HG03039 (cell line): ENCODE data around the gene DNAJB1.
"Not testable (repeated sequence)": the region's sequence is repeated elsewhere in the genome, so short reads cannot be mapped to it uniquely, and the experiment has no call there.

Experiments used
- ATAC-seq: cut with Tn5 transposase; IDR thresholded peaks from one replicate; pipeline ENCODE4 v1.9.1; 2021; ENCODE audit warnings: mild to moderate bottlenecking, moderate library complexity; ENCODE audit not compliant: unreplicated experiment

DNAJB1 gene

DNA sequence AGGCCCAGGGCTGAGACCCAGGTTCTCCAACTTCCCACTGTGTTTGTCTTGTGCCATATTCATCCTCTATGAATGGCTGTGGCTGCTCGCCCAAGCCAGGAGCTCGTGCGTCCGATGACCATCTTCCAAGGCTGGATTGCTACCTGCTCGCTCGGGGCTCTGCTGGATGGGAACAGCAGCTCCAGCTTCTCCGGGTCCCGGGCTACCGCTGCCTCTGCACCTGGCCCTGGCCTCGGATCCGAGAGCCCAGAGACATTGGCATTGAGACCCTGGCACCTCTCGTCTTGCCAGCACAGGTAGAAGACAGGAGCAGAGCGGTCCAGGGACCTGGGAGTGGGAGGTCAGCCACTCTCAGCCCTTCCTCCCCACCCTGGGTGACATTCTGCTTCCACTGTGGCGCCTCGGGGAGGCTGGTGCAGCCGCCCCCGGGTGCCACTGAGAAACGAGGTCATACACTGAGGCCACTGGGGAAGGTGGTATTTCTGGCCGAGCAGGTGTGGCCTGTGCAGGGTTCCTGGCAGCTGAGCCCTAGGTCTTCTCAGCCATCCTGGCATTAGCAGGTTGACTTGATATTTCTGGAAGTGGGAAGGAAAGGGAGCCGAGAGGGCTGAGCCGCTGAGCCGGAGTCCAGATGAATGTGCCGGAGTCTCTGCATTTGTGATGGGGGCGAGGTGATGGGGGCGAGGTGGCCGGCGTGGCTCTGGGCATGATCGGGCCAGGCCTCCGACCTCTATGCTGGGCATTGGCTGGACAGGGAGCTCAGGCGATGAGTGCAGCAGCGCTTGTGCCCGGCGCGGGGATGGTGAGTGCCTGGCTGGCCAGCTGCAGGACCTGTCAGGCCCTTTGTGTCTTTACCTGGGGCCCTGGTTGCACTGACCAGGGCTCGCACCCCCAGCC, 35.1 kb upstream of the DNAJB1 start:
- no peak for ATAC-seq

DNA sequence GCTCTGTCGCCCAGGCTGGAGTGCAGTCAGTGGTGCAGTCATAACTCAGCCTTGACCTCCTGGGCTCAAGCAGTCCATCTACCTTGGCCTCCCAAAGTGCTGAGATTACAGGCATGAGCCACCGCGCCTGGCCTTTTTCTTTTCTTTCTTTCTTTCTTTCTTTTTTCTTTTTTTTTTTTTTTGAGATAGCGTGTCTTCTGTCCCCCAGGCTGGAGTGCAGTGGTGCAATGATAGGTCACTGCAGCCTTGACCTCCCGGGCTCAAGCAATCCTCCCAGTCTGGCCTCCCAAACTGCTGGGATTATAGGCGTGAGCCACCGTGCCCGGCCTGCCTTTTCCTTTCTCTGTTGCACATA, 33.8 kb upstream of the DNAJB1 start:
- not testable (repeated sequence) for ATAC-seq

- ATAC-seq = not testable (repeated sequence)
Observed at GRCh38 chr19:14551134-14552005, 33.2 kb upstream of the DNAJB1 start.

DNA sequence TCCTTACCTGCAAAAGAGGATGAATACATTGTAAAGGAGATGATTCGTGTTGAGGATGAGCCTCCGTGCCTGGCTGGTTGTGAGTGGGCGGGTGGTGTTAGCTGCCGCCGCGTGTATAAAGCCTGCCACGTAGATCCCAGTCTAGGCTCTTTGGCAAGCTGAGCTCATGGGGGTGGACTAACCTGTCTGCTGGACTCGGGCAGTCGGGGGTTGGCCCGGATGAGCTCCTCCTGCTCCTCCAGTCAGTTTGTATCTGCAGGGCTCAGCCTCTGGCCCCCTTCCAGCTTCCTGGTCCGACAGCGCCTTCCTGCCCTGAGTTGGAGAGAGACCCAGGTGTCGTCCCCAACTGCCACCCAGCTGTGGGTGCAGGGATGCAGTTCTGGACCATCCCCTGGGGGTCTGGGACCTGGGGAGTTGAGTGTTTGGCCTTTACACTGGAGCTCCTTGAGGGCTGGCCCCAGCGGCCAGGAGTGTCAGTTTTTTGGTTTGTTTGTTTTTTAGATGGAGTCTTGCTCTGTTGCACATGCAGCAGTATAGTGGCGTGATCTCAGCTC, 32.1 kb upstream of the DNAJB1 start:
- ATAC-seq = no peak

DNA sequence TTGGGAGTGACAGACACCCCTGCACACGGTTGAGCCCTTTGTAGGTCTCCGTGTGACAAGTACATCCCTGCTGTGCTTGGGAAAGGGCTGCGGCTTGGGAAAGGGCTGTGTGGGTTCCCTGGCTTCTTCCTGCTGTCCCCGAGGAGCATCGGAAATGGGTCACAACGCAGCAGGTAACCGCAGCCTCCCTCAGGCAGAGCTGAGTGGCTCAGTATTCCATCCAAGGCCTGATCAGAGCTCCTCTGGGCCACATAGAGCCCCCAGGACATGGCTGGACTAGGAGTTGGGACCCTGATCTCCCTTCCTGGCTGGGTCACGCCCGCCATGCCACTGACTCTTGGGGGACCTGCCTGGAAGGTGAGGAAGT, 27.5 kb upstream of the DNAJB1 start:
- no peak for ATAC-seq

DNA sequence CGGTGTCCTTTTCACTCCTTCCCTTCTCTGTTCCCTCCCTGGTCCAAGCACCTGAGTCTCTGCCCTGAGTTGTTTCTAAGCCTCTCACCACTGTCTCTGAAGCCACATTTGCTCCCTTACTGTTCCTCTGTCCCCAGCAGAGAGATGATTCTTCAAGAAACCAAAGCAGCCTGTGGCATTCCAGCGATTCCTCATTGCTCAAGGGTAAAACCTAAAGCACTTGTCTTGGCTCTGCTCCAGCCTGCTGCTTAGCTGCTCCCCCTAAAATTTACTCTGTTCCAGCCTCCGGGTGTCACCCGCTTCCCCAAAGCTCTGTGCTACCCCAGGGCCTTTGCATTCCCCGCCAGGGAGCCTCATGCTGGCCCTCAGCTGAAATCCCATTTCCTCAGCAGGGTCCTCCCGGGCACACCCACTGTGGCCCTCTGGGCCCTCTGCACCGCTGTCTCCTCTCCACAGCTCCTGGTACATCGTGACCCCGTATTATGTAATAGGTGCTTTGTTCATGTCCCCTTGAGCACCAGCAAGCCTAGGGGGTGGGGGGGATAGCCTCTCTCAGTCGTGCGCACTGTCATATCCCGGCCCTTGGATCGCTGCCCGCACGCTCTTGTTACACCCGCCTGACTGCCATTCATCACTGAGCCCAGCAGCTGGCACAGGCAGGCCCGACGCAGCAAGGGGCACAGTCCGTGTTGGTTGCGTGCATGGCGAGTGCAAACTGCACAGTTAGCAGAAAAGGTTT, 26.9 kb upstream of the DNAJB1 start:
- ATAC-seq = no peak

- ATAC-seq = no peak
Observed at GRCh38 chr19:14544047-14544446, 25.9 kb upstream of the DNAJB1 start.

DNA sequence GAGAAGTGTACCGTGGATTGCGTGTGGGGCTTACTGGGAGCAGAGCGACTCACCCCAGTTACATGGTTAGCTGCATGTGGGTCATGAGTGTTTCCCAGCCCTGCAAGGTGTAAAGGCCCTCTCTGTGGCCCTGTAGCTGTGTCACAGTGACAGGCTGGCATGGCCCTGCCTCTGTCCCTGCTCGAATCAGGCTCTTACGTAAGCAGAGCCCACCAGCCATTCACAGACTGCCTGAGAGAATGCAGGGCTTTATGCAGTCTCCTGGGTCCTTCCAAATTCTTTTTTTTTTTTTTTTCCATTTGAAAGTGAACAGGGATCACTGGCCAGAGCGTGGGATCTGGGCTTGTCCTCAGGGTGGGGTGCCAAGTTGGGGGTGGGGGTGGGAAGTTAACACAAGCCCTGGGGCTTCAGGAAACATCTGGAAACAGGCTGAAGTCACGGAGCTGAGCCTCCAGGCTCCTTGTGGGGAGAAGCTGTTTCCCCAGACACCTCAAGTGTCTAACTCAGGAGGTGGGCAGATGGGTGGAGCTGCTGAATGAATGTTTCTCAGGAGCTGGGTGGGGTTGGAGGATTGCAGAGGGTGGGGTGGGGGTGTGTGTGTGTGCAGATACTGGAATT, 24.6 kb upstream of the DNAJB1 start:
- ATAC-seq = no peak

- ATAC-seq = not testable (repeated sequence)
Observed at GRCh38 chr19:14541979-14542378, 23.8 kb upstream of the DNAJB1 start.

GRCh38 chr19:14540741-14541525, 22.7 kb upstream of the DNAJB1 start:
- ATAC-seq = no peak

- ATAC-seq = no peak
Observed at GRCh38 chr19:14536926-14537692, 18.9 kb upstream of the DNAJB1 start.

DNA sequence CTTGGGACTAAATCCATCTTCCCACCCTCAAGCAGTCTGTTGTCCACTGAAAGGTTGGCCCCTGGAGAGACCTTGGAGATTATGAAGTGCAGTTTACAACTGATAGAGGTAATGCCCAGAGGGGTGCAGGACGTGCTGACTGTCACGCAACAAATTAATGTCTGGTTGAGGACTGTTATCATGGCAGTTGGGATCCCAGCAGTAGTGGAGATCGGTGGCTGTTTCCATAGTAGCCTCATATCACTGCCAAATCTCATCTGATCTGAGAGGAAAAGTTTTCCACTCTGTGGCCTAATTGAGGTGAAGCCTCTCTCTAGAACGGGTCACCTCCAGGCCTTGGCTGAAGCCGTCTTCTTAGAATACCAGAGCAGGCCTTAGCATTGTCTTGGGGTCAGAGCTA, 15.3 kb upstream of the DNAJB1 start:
- no peak for ATAC-seq

- no peak for ATAC-seq
Observed at GRCh38 chr19:14530506-14530905, 12.3 kb upstream of the DNAJB1 start.

- ATAC-seq = no peak
Observed at GRCh38 chr19:14530005-14530348, 11.8 kb upstream of the DNAJB1 start.

DNA sequence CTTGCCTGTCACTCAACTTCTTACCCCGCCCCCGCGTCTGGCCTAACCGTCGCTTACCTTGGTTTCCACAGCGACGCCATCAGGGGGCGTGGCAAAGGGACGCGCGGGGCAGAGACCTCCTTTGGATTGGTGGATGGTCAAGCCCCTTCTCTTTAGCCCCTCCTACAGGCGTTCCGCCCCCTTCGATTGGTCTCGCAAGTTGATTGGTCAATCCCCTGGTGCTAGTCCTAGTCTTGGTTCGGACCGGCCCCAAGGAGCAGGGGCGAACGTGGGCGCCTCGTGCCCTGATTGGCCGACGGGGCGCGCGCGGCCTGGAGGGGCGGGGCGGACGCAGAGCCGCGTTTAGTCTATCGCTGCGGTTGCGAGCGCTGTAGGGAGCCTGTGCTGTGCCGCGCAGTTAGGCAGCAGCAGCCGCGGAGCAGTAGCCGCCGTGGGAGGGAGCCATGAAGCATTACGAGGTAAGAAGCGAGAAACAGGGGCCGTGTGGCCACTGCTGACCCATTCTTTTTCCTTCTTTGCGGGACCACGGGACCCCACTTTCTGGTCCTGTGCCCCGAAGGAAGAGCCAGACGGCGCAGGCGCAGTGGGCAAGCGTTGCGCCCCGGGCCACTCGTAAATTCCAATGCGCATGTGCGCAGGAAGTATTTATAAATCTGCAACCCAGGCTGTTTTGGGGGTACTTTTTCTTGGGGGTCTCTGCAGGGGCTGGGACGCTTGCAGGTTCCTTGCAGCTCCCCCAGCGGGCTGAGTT, 11.2 kb upstream of the DNAJB1 start, which contains the start of gene TECR:
Gene TECR (plus strand): TSS at position 341 of the 751 bp plus-strand sequence. CDS start 103 bp downstream, at position 444.
- ATAC-seq = peak; percentile 91

DNA sequence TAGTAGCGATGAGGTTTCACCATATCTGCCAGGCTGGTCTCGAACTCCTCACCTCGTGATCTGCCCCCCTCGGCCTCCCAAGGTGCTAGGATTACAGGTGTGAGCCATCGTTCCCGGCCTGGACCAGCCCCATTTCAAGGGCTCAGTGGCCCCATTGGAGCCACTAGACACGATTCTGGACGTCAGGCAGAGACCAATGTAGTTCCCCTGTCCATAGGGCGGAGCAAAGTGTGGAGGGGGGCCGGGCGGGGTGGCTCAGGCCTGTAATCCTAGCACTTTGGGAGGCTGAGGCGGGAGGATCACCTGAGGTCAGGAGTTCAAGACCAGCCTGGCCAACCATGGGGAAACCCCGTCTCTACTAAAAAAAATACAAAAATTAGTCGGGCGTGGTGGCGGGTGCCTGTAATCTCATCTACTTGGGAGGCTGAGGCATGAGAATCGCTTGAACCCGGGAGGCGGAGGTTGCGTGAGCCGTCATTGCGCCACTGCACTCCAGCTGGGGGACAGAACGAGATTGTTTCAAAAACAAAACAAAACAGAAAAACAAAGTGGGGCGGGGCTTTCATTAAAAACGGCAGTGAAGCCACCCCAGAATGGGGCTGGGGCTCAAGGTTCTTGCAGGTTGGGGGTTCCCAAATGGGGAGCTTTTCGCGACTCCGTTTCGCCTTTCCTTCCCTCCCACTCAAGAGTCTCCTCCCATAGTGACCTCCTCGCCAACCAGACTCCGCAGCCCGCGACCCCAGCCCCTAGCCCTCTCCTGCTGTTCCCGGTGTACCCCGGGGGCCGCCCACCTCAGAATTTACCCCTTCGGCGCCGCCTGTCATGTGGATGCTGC, 10.4 kb upstream of the DNAJB1 start:
- no peak for ATAC-seq

GRCh38 chr19:14526423-14526822, 8.2 kb upstream of the DNAJB1 start:
- no peak for ATAC-seq
